IMR-90 (cell line): Measurements from ENCODE around the gene CAMTA1. TPM values are rescaled to one million over a fixed set of nuclear protein-coding genes. Genes with fewer than 3 reads are reported as not detected.

Experiments used
- ATAC-seq: fragments of 200-7000 bp; cut with Tn5 transposase; 2 replicates; pipeline ENCODE4 v1.9.1; 2020; ENCODE audit warnings: low read depth, mild to moderate bottlenecking, moderate library complexity
- BruUV-seq: library from RNA; stranded (reverse); fragments of 400-500 nt; replicated peaks from 2 replicates; lab custom pipeline; 2021; lab: Mats Ljungman, UMichigan
- CTCF ChIA-PET: fragments of 300-600 bp; formaldehyde crosslinking; extraction: SDS; loops from one replicate; lab custom pipeline; 2021; ENCODE audit warnings: antibody characterized with exemption; lab: Yijun Ruan, JAX
- POLR2A ChIA-PET: fragments of 300-600 bp; sonication (Branson Sonifier 250); formaldehyde crosslinking; loops from one replicate; lab custom pipeline; 2022; ENCODE audit warnings: antibody characterized with exemption; ENCODE audit not compliant: unreplicated experiment; lab: Charles Lee
- DNase-seq: peaks from one replicate; pipeline ENCODE4 v3.0.0; 2013
- H2AFZ ChIP-seq: replicated peaks from 2 replicates; pipeline ENCODE3; 2013; ENCODE audit warnings: low read length, mild to moderate bottlenecking; ENCODE audit not compliant: poor library complexity
- H2AK5ac ChIP-seq: 2 replicates; pipeline ENCODE4 v1.6.1; 2013; ENCODE audit warnings: low read depth, low read length, inconsistent platforms
- H2AK9ac ChIP-seq: replicated peaks from 2 replicates; pipeline ENCODE3; 2013; ENCODE audit warnings: mild to moderate bottlenecking, low read depth, low read length, moderate library complexity; ENCODE audit not compliant: poor library complexity
- H2BK120ac ChIP-seq: 2 replicates; pipeline ENCODE4 v1.6.1; 2013; ENCODE audit warnings: low read depth, low read length, inconsistent platforms
- H2BK15ac ChIP-seq: 3 replicates; pipeline ENCODE4 v1.6.1; 2013; ENCODE audit warnings: low read depth, low read length, inconsistent platforms
- H2BK20ac ChIP-seq: 2 replicates; pipeline ENCODE4 v1.6.1; 2013; ENCODE audit warnings: low read depth, mild to moderate bottlenecking, inconsistent platforms, low read length, moderate library complexity
- H2BK5ac ChIP-seq: 2 replicates; pipeline ENCODE4 v1.6.1; 2013; ENCODE audit warnings: mild to moderate bottlenecking, low read depth, low read length, inconsistent platforms; ENCODE audit not compliant: poor library complexity, severe bottlenecking
- H3K14ac ChIP-seq: replicated peaks from 2 replicates; pipeline ENCODE4 v1.6.1; 2013; ENCODE audit warnings: low read depth, low read length, inconsistent platforms
- H3K18ac ChIP-seq: 2 replicates; pipeline ENCODE4 v1.6.1; 2013; ENCODE audit warnings: low read depth, low read length, control low read depth
- H3K23ac ChIP-seq: 2 replicates; pipeline ENCODE4 v1.6.1; 2013; ENCODE audit warnings: low read depth, low read length, inconsistent platforms
- H3K27ac ChIP-seq: 2 replicates; pipeline ENCODE4 v1.5.1; 2013; ENCODE audit warnings: mild to moderate bottlenecking, control low read depth, low read length; ENCODE audit not compliant: insufficient read depth
- H3K27me3 ChIP-seq: 2 replicates; pipeline ENCODE4 v1.6.1; 2013; ENCODE audit warnings: low read length; ENCODE audit not compliant: control insufficient read depth, insufficient read depth
- H3K36me3 ChIP-seq: 2 replicates; pipeline ENCODE4 v1.6.1; 2013; ENCODE audit warnings: low read length, mixed read lengths; ENCODE audit not compliant: control insufficient read depth, insufficient read depth
- H3K4ac ChIP-seq: 2 replicates; pipeline ENCODE4 v1.6.1; 2013; ENCODE audit warnings: low read depth, low read length, inconsistent platforms
- H3K4me1 ChIP-seq: 2 replicates; pipeline ENCODE4 v1.6.1; 2013; ENCODE audit warnings: low read length, mixed read lengths; ENCODE audit not compliant: control insufficient read depth, insufficient read depth
- H3K4me2 ChIP-seq: 2 replicates; pipeline ENCODE4 v1.6.1; 2013; ENCODE audit warnings: low read depth, mild to moderate bottlenecking, control low read depth, low read length, moderate library complexity
- H3K4me3 ChIP-seq: 2 replicates; pipeline ENCODE4 v1.5.1; 2013; ENCODE audit warnings: low read depth, mild to moderate bottlenecking, control low read depth, low read length, moderate library complexity; ENCODE audit not compliant: insufficient read depth
- H3K56ac ChIP-seq: 2 replicates; pipeline ENCODE4 v1.6.1; 2013; ENCODE audit warnings: low read length, inconsistent platforms; ENCODE audit not compliant: insufficient read depth; ENCODE audit errors: extremely low read depth
- H3K79me1 ChIP-seq, 2 experiments: 2 replicates each; pipeline ENCODE4 v1.6.1; 2013; ENCODE audit warnings: low read length in 2 of 2, inconsistent platforms in 1 of 2, low read depth in 1 of 2
- H3K9ac ChIP-seq: 2 replicates; pipeline ENCODE4 v1.6.1; 2013; ENCODE audit warnings: low read depth, low read length, control low read depth
- H3K9me1 ChIP-seq: 2 replicates; pipeline ENCODE4 v1.6.1; 2013; ENCODE audit warnings: low read length, inconsistent platforms; ENCODE audit not compliant: insufficient read depth
- H3K9me3 ChIP-seq: 2 replicates; pipeline ENCODE4 v1.6.1; 2013; ENCODE audit warnings: low read length; ENCODE audit not compliant: control insufficient read depth, insufficient read depth
- H4K20me1 ChIP-seq: 2 replicates; pipeline ENCODE4 v1.6.1; 2013; ENCODE audit warnings: low read length, inconsistent platforms; ENCODE audit not compliant: insufficient read depth
- H4K5ac ChIP-seq: 2 replicates; pipeline ENCODE4 v1.6.1; 2013; ENCODE audit warnings: mild to moderate bottlenecking, low read depth, low read length, control low read depth
- H4K8ac ChIP-seq, 2 experiments: 2 replicates each; pipeline ENCODE4 v1.6.1; 2013; ENCODE audit warnings: low read depth in 2 of 2, low read length in 2 of 2, control low read depth in 1 of 2, inconsistent platforms in 1 of 2
- H4K91ac ChIP-seq: 2 replicates; pipeline ENCODE4 v1.6.1; 2013; ENCODE audit warnings: low read depth, low read length, inconsistent platforms; ENCODE audit not compliant: insufficient read depth
- BHLHE40 ChIP-seq: fragments of 150-350 bp; IDR thresholded peaks from 2 replicates; pipeline ENCODE4 v1.6.1; 2016; ENCODE audit warnings: mild to moderate bottlenecking, low read depth, low read length
- CEBPB ChIP-seq: IDR thresholded peaks from 2 replicates; pipeline ENCODE4 v1.6.1; 2012; ENCODE audit warnings: low read depth, low read length, improper control_type of control experiment
- CHD1 ChIP-seq: IDR thresholded peaks from 2 replicates; pipeline ENCODE4 v1.6.1; 2012; ENCODE audit warnings: low read depth, low read length, improper control_type of control experiment
- CTCF ChIP-seq: conservative IDR thresholded peaks from 2 replicates; pipeline ENCODE4 v1.5.1; 2012; ENCODE audit warnings: mild to moderate bottlenecking, low read depth, low read length, improper control_type of control experiment
- ELK1 ChIP-seq: fragments of 150-350 bp; IDR thresholded peaks from 2 replicates; pipeline ENCODE4 v1.6.1; 2016; ENCODE audit warnings: low read depth, mild to moderate bottlenecking, low read length, moderate library complexity, borderline replicate concordance
- FOS ChIP-seq: fragments of 150-350 bp; IDR thresholded peaks from 2 replicates; pipeline ENCODE4 v1.6.1; 2016; ENCODE audit warnings: low read depth, low read length
- MAFK ChIP-seq: IDR thresholded peaks from 2 replicates; pipeline ENCODE4 v1.6.1; 2012; ENCODE audit warnings: low read depth, low read length, improper control_type of control experiment
- MAZ ChIP-seq: IDR thresholded peaks from 2 replicates; pipeline ENCODE4 v1.6.1; 2012; ENCODE audit warnings: low read depth, mild to moderate bottlenecking, low read length, improper control_type of control experiment, moderate library complexity, borderline replicate concordance
- MXI1 ChIP-seq: IDR thresholded peaks from 2 replicates; pipeline ENCODE4 v1.6.1; 2012; ENCODE audit warnings: low read depth, mild to moderate bottlenecking, low read length, moderate library complexity, borderline replicate concordance
- NFE2L2 ChIP-seq: fragments of 150-350 bp; IDR thresholded peaks from 2 replicates; pipeline ENCODE4 v1.6.1; 2016; ENCODE audit warnings: low read depth, mild to moderate bottlenecking, low read length
- POLR2A ChIP-seq: IDR thresholded peaks from 2 replicates; pipeline ENCODE4 v1.6.1; 2012; ENCODE audit warnings: mild to moderate bottlenecking, low read depth, low read length
- RAD21 ChIP-seq: IDR thresholded peaks from 2 replicates; pipeline ENCODE4 v1.6.1; 2012; ENCODE audit warnings: low read length, improper control_type of control experiment
- RCOR1 ChIP-seq: IDR thresholded peaks from 2 replicates; pipeline ENCODE4 v1.6.1; 2012; ENCODE audit warnings: mild to moderate bottlenecking, low read length, improper control_type of control experiment; ENCODE audit not compliant: insufficient replicate concordance
- RFX5 ChIP-seq: IDR thresholded peaks from 2 replicates; pipeline ENCODE4 v1.8.0; 2012; ENCODE audit warnings: low read depth, mild to moderate bottlenecking, low read length, moderate library complexity
- SMC3 ChIP-seq: fragments of 150-350 bp; IDR thresholded peaks from 2 replicates; pipeline ENCODE4 v1.6.1; 2016; ENCODE audit warnings: low read depth, mild to moderate bottlenecking, antibody characterized with exemption, low read length, moderate library complexity
- USF2 ChIP-seq: fragments of 150-350 bp; IDR thresholded peaks from 2 replicates; pipeline ENCODE4 v1.6.1; 2017; ENCODE audit warnings: mild to moderate bottlenecking, antibody characterized with exemption, low read length, low read depth
- WGBS, 2 experiments: methylation state at CpG; one replicate each; pipeline versions ENCODE4 v1.1.5 to v1.1.7; 2013; ENCODE audit warnings: missing lambda C conversion rate in 2 of 2; ENCODE audit not compliant: insufficient read length in 1 of 2; ENCODE audit errors: extremely low coverage in 2 of 2; 5-methylcytosine and 5-hydroxymethylcytosine counted together
- dilution Hi-C: fragments of 300-500 bp; cut with HindIII; formaldehyde crosslinking; loops from one replicate; pipeline ENCODE4 v1.14.3; 2018; ENCODE audit warnings: low sequenced_read_pairs; ENCODE audit not compliant: unreplicated experiment
- in situ Hi-C: fragments of 300-500 bp; cut with MboI; formaldehyde crosslinking; loops from 3 replicates; pipeline ENCODE4 v1.14.3; 2019; ENCODE audit warnings: low sequenced_read_pairs, inconsistent platforms, mixed read lengths
- intact Hi-C: fragments of 100-400 bp; cut with micrococcal nuclease; formaldehyde crosslinking; loops from 2 replicates; pipeline ENCODE4 v1.10.0; 2022
- polyA plus RNA-seq, 3 experiments: library from polyadenylated mRNA; depleted of rRNA; stranded (reverse); fragments of >200 nt; gene quantifications; 2 replicates each; pipeline ENCODE4 v1.2.3, GENCODE V29; 2012; ENCODE audit warnings: low replicate concordance in 1 of 3
- total RNA-seq: library from RNA; depleted of rRNA; stranded (reverse); fragments of >200 nt; gene quantifications from 2 replicates; pipeline ENCODE4 v1.2.3, GENCODE V29; 2012

Gene CAMTA1
- total and polyA plus RNA-seq, 2 of the 4 experiments (the other 2 are of a cell fraction) = 35.5 to 74.3 TPM

- intact Hi-C loops (no loop called here), dilution Hi-C loops (no loop called here), in situ Hi-C loops (no loop called here)
- H3K4me1 ChIP-seq = no peaks in the 10 kb centered on the region
- no peak overlapping the region for H3K56ac ChIP-seq
- peak overlapping the region; percentile 5 for H2AK9ac ChIP-seq
- ChIA-PET POLR2A (no interaction called here), CTCF (no interaction called here)
- no peak overlapping the region for H3K18ac ChIP-seq
- no peak overlapping the region for H2AK5ac ChIP-seq
- no peak overlapping the region for H3K23ac ChIP-seq
- H4K8ac ChIP-seq = no peak overlapping the region
- no peak overlapping the region for H4K5ac ChIP-seq
- no peak overlapping the region for H2BK15ac ChIP-seq
- 41% methylated on average over 9 of the region's 13 CpGs; no CpG with 5 or more reads in 1 of the 2 experiments for WGBS, 2 experiments
- H3K4ac ChIP-seq = no peak overlapping the region
- H4K91ac ChIP-seq = no peak overlapping the region
- H2BK120ac ChIP-seq = no peak overlapping the region
- peak overlapping the region; percentile 57 for H2AFZ ChIP-seq
- H3K14ac ChIP-seq = no peak overlapping the region
- peaks cover 3% of the 10 kb centered on the region; the same call in 1 of the 2 replicates for H3K9me3 ChIP-seq
- no peaks in the 10 kb centered on the region for H4K20me1 ChIP-seq
- H3K9me1 ChIP-seq = no peaks in the 10 kb centered on the region
- no peak for DNase-seq
- H3K27me3 ChIP-seq = peaks cover 9% of the 10 kb centered on the region; the same call in 1 of the 2 replicates
- ATAC-seq = no peak
- no peak overlapping the region for H2BK20ac ChIP-seq
- no peaks in the 10 kb centered on the region for H3K79me1 ChIP-seq
- H3K27ac ChIP-seq = no peak overlapping the region
- no peak overlapping the region for H3K4me3 ChIP-seq
- H3K4me2 ChIP-seq = no peak overlapping the region
- TF ChIP-seq CEBPB (no peak), NFE2L2 (no peak), ELK1 (no peak), CHD1 (no peak), MAZ (no peak), CTCF (no peak), RFX5 (no peak), POLR2A (no peak), RCOR1 (no peak), MAFK (no peak), USF2 (no peak), MXI1 (no peak), BHLHE40 (no peak), SMC3 (no peak), RAD21 (no peak), FOS (no peak)
- H3K36me3 ChIP-seq = no peaks in the 10 kb centered on the region
- H3K9ac ChIP-seq = no peak overlapping the region
- H2BK5ac ChIP-seq = no peak overlapping the region
- no TSS peak for BruUV-seq
Measured at GRCh38 chr1:7581754-7582459, 796.7 kb downstream of the CAMTA1 start.
